Measurements from ENCODE around the gene CHID1.

The CHID1 gene

GRCh38 chr11:914747-915501 lies 4.3 kb upstream of the CHID1 start:
- no peak for TF ChIP-seq ZNF384 (IDR thresholded peaks at IDR 0.05)
- TF ChIP-seq ELF4 (IDR thresholded peaks at IDR 0.05) = no peak
- TF ChIP-seq SP1 (IDR thresholded peaks at IDR 0.05) = no peak
- no peak for TF ChIP-seq ARNT (IDR thresholded peaks at IDR 0.05)
- TF ChIP-seq L3MBTL2 (conservative IDR thresholded peaks at IDR 0.05) = no peak
- no peak for TF ChIP-seq LEF1 (IDR thresholded peaks at IDR 0.05; ENCODE audit: borderline replicate concordance)
- no peak for TF ChIP-seq TARDBP (IDR thresholded peaks at IDR 0.05)
- TF ChIP-seq FOXK2 (IDR thresholded peaks at IDR 0.05) = no peak
- no peak for TF ChIP-seq BHLHE40 (IDR thresholded peaks at IDR 0.05; ENCODE audit: borderline replicate concordance)
- no peak for TF ChIP-seq NFRKB (IDR thresholded peaks at IDR 0.05)
- TF ChIP-seq FOXA1 (IDR thresholded peaks at IDR 0.05) = no peak
- no peak for TF ChIP-seq SUZ12 (IDR thresholded peaks at IDR 0.05)
- TF ChIP-seq FOXM1 (IDR thresholded peaks at IDR 0.05; ENCODE audit: borderline replicate concordance) = no peak
- no peak for TF ChIP-seq CTBP1 (IDR thresholded peaks at IDR 0.05; ENCODE audit: borderline replicate concordance)
- TF ChIP-seq HDGF (IDR thresholded peaks at IDR 0.05; ENCODE audit: borderline replicate concordance) = no peak
- no peak for TF ChIP-seq PKNOX1 (IDR thresholded peaks at IDR 0.05)
- POLR2A ChIA-PET = interaction anchor here (1.2 kb wide), 1 partner anchor 10 kb away, joined by 4 read pairs; no protein-coding TSS in a partner anchor
- CTCF ChIA-PET = no interaction called here
- no peak for DNase-seq (ENCODE audit: extremely low spot score)

GRCh38 chr11:914204-914603 lies 3.6 kb upstream of the CHID1 start:
- no peak for DNase-seq (ENCODE audit: extremely low spot score)
- POLR2A ChIA-PET = no interaction called here
- no peak for TF ChIP-seq BHLHE40 (IDR thresholded peaks at IDR 0.05; ENCODE audit: borderline replicate concordance)
- CTCF ChIA-PET = interaction anchor here (0.6 kb wide), 1 partner anchor 131 kb away, joined by 7 read pairs; no protein-coding TSS in a partner anchor

GRCh38 chr11:913043-913442 lies 2.4 kb upstream of the CHID1 start:
- TF ChIP-seq CTBP1 (IDR thresholded peaks at IDR 0.05; ENCODE audit: borderline replicate concordance) (no peak), L3MBTL2 (conservative IDR thresholded peaks at IDR 0.05) (no peak), BHLHE40 (IDR thresholded peaks at IDR 0.05; ENCODE audit: borderline replicate concordance) (no peak), SUZ12 (IDR thresholded peaks at IDR 0.05) (no peak), TARDBP (IDR thresholded peaks at IDR 0.05) (no peak), HDGF (IDR thresholded peaks at IDR 0.05; ENCODE audit: borderline replicate concordance) (no peak), PKNOX1 (IDR thresholded peaks at IDR 0.05) (no peak), FOXM1 (IDR thresholded peaks at IDR 0.05; ENCODE audit: borderline replicate concordance) (no peak), ELF4 (IDR thresholded peaks at IDR 0.05) (no peak), LEF1 (IDR thresholded peaks at IDR 0.05; ENCODE audit: borderline replicate concordance) (no peak), FOXK2 (IDR thresholded peaks at IDR 0.05) (no peak), SP1 (IDR thresholded peaks at IDR 0.05) (no peak), FOXA1 (IDR thresholded peaks at IDR 0.05) (no peak), NFRKB (IDR thresholded peaks at IDR 0.05) (no peak), ARNT (IDR thresholded peaks at IDR 0.05) (no peak), ZNF384 (IDR thresholded peaks at IDR 0.05) (no peak)
- no peak for DNase-seq (ENCODE audit: extremely low spot score)
- CTCF ChIA-PET = no interaction called here
- POLR2A ChIA-PET = no interaction called here

GRCh38 chr11:912266-912665 lies 1.7 kb upstream of the CHID1 start:
- TF ChIP-seq HDGF (IDR thresholded peaks at IDR 0.05; ENCODE audit: borderline replicate concordance) = no peak
- TF ChIP-seq PKNOX1 (IDR thresholded peaks at IDR 0.05) = no peak
- TF ChIP-seq SUZ12 (IDR thresholded peaks at IDR 0.05) = no peak
- no peak for TF ChIP-seq FOXA1 (IDR thresholded peaks at IDR 0.05)
- no peak for TF ChIP-seq L3MBTL2 (conservative IDR thresholded peaks at IDR 0.05)
- TF ChIP-seq ELF4 (IDR thresholded peaks at IDR 0.05) = no peak
- TF ChIP-seq TARDBP (IDR thresholded peaks at IDR 0.05) = no peak
- no peak for TF ChIP-seq FOXM1 (IDR thresholded peaks at IDR 0.05; ENCODE audit: borderline replicate concordance)
- no peak for TF ChIP-seq CTBP1 (IDR thresholded peaks at IDR 0.05; ENCODE audit: borderline replicate concordance)
- TF ChIP-seq LEF1 (IDR thresholded peaks at IDR 0.05; ENCODE audit: borderline replicate concordance) = no peak
- no peak for TF ChIP-seq SP1 (IDR thresholded peaks at IDR 0.05)
- TF ChIP-seq FOXK2 (IDR thresholded peaks at IDR 0.05) = no peak
- no peak for TF ChIP-seq NFRKB (IDR thresholded peaks at IDR 0.05)
- CTCF ChIA-PET = interaction anchor here (0.5 to 1.0 kb wide), 2 partner anchors 14 to 166 kb away, joined by 3 read pairs; no protein-coding TSS in a partner anchor
- no peak for DNase-seq (ENCODE audit: extremely low spot score)
- POLR2A ChIA-PET = interaction anchor here (1.7 to 2.0 kb wide), 3 partner anchors 9 to 17 kb away, joined by 6 to 17 read pairs (median 9); partner anchors contain the start of gene AP2A2

GRCh38 chr11:911890-912219 lies 1.2 kb upstream of the CHID1 start:
- CTCF ChIA-PET = interaction anchor here (0.5 to 1.0 kb wide), 2 partner anchors 13 to 165 kb away, joined by 3 read pairs; no protein-coding TSS in a partner anchor
- TF ChIP-seq PKNOX1 (IDR thresholded peaks at IDR 0.05) (no peak), BHLHE40 (IDR thresholded peaks at IDR 0.05; ENCODE audit: borderline replicate concordance) (no peak), CTBP1 (IDR thresholded peaks at IDR 0.05; ENCODE audit: borderline replicate concordance) (no peak), SP1 (IDR thresholded peaks at IDR 0.05) (no peak), ZNF384 (IDR thresholded peaks at IDR 0.05) (no peak), HDGF (IDR thresholded peaks at IDR 0.05; ENCODE audit: borderline replicate concordance) (no peak), SUZ12 (IDR thresholded peaks at IDR 0.05) (no peak), TARDBP (IDR thresholded peaks at IDR 0.05) (no peak), L3MBTL2 (conservative IDR thresholded peaks at IDR 0.05) (no peak), FOXA1 (IDR thresholded peaks at IDR 0.05) (no peak), LEF1 (IDR thresholded peaks at IDR 0.05; ENCODE audit: borderline replicate concordance) (no peak), FOXM1 (IDR thresholded peaks at IDR 0.05; ENCODE audit: borderline replicate concordance) (no peak)
- POLR2A ChIA-PET = interaction anchor here (0.9 to 2.0 kb wide), 4 partner anchors 10 to 69 kb away, joined by 3 to 17 read pairs (median 8); partner anchors contain the start of genes AP2A2 and TSPAN4
- DNase-seq (ENCODE audit: extremely low spot score) = no peak

Measured in HEK293T (cell line).